Measurements from ENCODE around the gene SCAANT1.
A peak's percentile ranks its signal among the peaks of the same experiment; 100 is the strongest.

The SCAANT1 gene

GRCh38 chr3:63863150-63864007 is 48.8 kb downstream of the SCAANT1 start, which contains the start of the genes ATXN7 and THOC7:
TSS of gene ATXN7 (plus strand) at chr3:63863867. CDS start at chr3:63912599, 48,732 bp downstream.
TSS of gene THOC7 (minus strand) at chr3:63863805. CDS start at chr3:63863790, 15 bp downstream.
- DNase-seq (ENCODE audit: low read depth in 2 of 2), result peak; percentile 18 to 48

- no peak for DNase-seq (ENCODE audit: low read depth in 2 of 2)
These were observed 49.4 kb downstream of the SCAANT1 start for GRCh38 chr3:63862804-63863149.
